BLaER1 treated with 17β-estradiol and CSF1 and Interleukin-3, amounts not matched to agents 10 nM and 100 nM (cell line): ENCODE results near the gene NIPSNAP2.

Experiments
- H3K27ac ChIP-seq, 11 experiments: shearing (Covaris generic); formaldehyde crosslinking; 2 replicates each; pipeline ENCODE4 v1.8.1; 2022
- H3K27me3 ChIP-seq, 11 experiments: shearing (Covaris generic); formaldehyde crosslinking; 2 replicates each; pipeline ENCODE4 v1.8.1; 2022
- H3K36me3 ChIP-seq, 11 experiments: shearing (Covaris generic); formaldehyde crosslinking; 2 replicates each; pipeline ENCODE4 v1.8.1; 2022
- H3K4me1 ChIP-seq, 10 experiments: shearing (Covaris generic); formaldehyde crosslinking; 2 replicates each; pipeline ENCODE4 v1.8.1; 2022
- H3K4me2 ChIP-seq, 11 experiments: shearing (Covaris generic); formaldehyde crosslinking; 2 replicates each; pipeline ENCODE4 v1.8.1; 2022
- H3K4me3 ChIP-seq, 10 experiments: shearing (Covaris generic); formaldehyde crosslinking; 2 replicates each; pipeline ENCODE4 v1.8.1; 2022
- H3K9ac ChIP-seq, 11 experiments: shearing (Covaris generic); formaldehyde crosslinking; 2 replicates each; pipeline ENCODE4 v1.8.1; 2022
- H3K9me3 ChIP-seq, 11 experiments: shearing (Covaris generic); formaldehyde crosslinking; replicated peaks in 1 of 11; 2 replicates each; pipeline ENCODE4 v1.8.1; 2022
- H4K20me1 ChIP-seq, 11 experiments: shearing (Covaris generic); formaldehyde crosslinking; 2 replicates each; pipeline ENCODE4 v1.8.1; 2022
- Cebpa-rat ChIP-seq, 11 experiments: shearing (Covaris generic); IDR thresholded peaks; 2 replicates each; pipeline ENCODE4 v1.8.1; 2022

Gene NIPSNAP2

GRCh38 chr7:55970561-55970960, 6.2 kb downstream of the NIPSNAP2 start:
- Histone ChIP-seq H3K36me3 (peaks cover 52 to 79% (median 70%) of the 10 kb centered on the region in 11 experiments), H3K27ac (no peak overlapping the region), H3K9me3 (peaks cover 0 to 15% (median 0%) of the 10 kb centered on the region in 11 experiments; a peak in 8 of 22 replicates), H4K20me1 (peaks cover 24 to 98% (median 50%) of the 10 kb centered on the region in 11 experiments; a peak in 20 of 22 replicates), H3K4me2 (no peak overlapping the region), H3K27me3 (no peaks in the 10 kb centered on the region), H3K4me3 (no peak overlapping the region), H3K9ac (no peak overlapping the region), H3K4me1 (peaks cover 4 to 18% (median 13%) of the 10 kb centered on the region in 10 experiments; a peak in 19 of 20 replicates)
- TF ChIP-seq Cebpa-rat (IDR thresholded peaks at IDR 0.05) = no peak

GRCh38 chr7:55970978-55971377, 6.6 kb downstream of the NIPSNAP2 start:
- H3K9ac ChIP-seq = no peak overlapping the region
- TF ChIP-seq Cebpa-rat (IDR thresholded peaks at IDR 0.05) = no peak
- peaks cover 0 to 15% (median 0%) of the 10 kb centered on the region in 11 experiments; a peak in 8 of 22 replicates for H3K9me3 ChIP-seq
- H3K27ac ChIP-seq = no peak overlapping the region
- H3K4me1 ChIP-seq = peaks cover 0 to 14% (median 9%) of the 10 kb centered on the region in 10 experiments; a peak in 17 of 20 replicates
- H4K20me1 ChIP-seq = peaks cover 28 to 98% (median 54%) of the 10 kb centered on the region in 11 experiments; a peak in 20 of 22 replicates
- H3K36me3 ChIP-seq = peaks cover 52 to 79% (median 70%) of the 10 kb centered on the region in 11 experiments
- no peaks in the 10 kb centered on the region for H3K27me3 ChIP-seq
- H3K4me2 ChIP-seq = no peak overlapping the region
- H3K4me3 ChIP-seq = no peak overlapping the region

GRCh38 chr7:55973747-55974250, 9.4 kb downstream of the NIPSNAP2 start:
- no peak overlapping the region for H3K4me2 ChIP-seq
- H3K4me3 ChIP-seq = no peak overlapping the region
- H3K4me1 ChIP-seq = peaks cover 0 to 4% (median 0%) of the 10 kb centered on the region in 10 experiments; a peak in 2 of 20 replicates
- peaks cover 39 to 76% (median 59%) of the 10 kb centered on the region in 11 experiments for H3K36me3 ChIP-seq
- no peaks in the 10 kb centered on the region for H3K27me3 ChIP-seq
- H4K20me1 ChIP-seq = peaks cover 30 to 97% (median 67%) of the 10 kb centered on the region in 11 experiments; a peak in 20 of 22 replicates
- H3K27ac ChIP-seq = no peak overlapping the region
- TF ChIP-seq Cebpa-rat (IDR thresholded peaks at IDR 0.05) = no peak
- H3K9me3 ChIP-seq = peaks cover 0 to 7% (median 0%) of the 10 kb centered on the region in 11 experiments; a peak in 7 of 22 replicates
- H3K9ac ChIP-seq = no peak overlapping the region

GRCh38 chr7:55975988-55976633, 11.7 kb downstream of the NIPSNAP2 start:
- no peak overlapping the region for H3K27ac ChIP-seq
- TF ChIP-seq Cebpa-rat (IDR thresholded peaks at IDR 0.05) = no peak
- H3K9ac ChIP-seq = no peak overlapping the region
- H3K27me3 ChIP-seq = no peaks in the 10 kb centered on the region
- H3K36me3 ChIP-seq = peaks cover 44 to 77% (median 61%) of the 10 kb centered on the region in 11 experiments
- H3K4me1 ChIP-seq = peaks cover 0 to 4% (median 0%) of the 10 kb centered on the region in 10 experiments; a peak in 1 of 20 replicates
- H3K9me3 ChIP-seq = no peaks in the 10 kb centered on the region; a peak in 1 of 22 replicates
- no peak overlapping the region for H3K4me3 ChIP-seq
- peaks cover 19 to 75% (median 55%) of the 10 kb centered on the region in 11 experiments; a peak in 20 of 22 replicates for H4K20me1 ChIP-seq
- H3K4me2 ChIP-seq = no peak overlapping the region

GRCh38 chr7:55977831-55978230, 13.4 kb downstream of the NIPSNAP2 start:
- no peak for TF ChIP-seq Cebpa-rat (IDR thresholded peaks at IDR 0.05)
- peaks cover 57 to 90% (median 70%) of the 10 kb centered on the region in 11 experiments for H3K36me3 ChIP-seq
- H3K27ac ChIP-seq = no peak overlapping the region
- no peaks in the 10 kb centered on the region for H3K27me3 ChIP-seq
- no peaks in the 10 kb centered on the region for H3K9me3 ChIP-seq
- no peak overlapping the region for H3K4me3 ChIP-seq
- peaks cover 19 to 59% (median 43%) of the 10 kb centered on the region in 11 experiments; a peak in 20 of 22 replicates for H4K20me1 ChIP-seq
- no peak overlapping the region for H3K4me2 ChIP-seq
- no peak overlapping the region for H3K9ac ChIP-seq
- peaks cover 0 to 4% (median 0%) of the 10 kb centered on the region in 10 experiments; a peak in 1 of 20 replicates for H3K4me1 ChIP-seq

- Histone ChIP-seq H3K4me1 (peaks cover 0 to 4% (median 0%) of the 10 kb centered on the region in 10 experiments; a peak in 1 of 20 replicates), H3K4me3 (no peak overlapping the region), H4K20me1 (peaks cover 12 to 35% (median 22%) of the 10 kb centered on the region in 11 experiments; a peak in 19 of 22 replicates), H3K4me2 (no peak overlapping the region), H3K27me3 (no peaks in the 10 kb centered on the region), H3K9me3 (no peaks in the 10 kb centered on the region), H3K27ac (no peak overlapping the region), H3K9ac (no peak overlapping the region), H3K36me3 (peaks cover 76 to 96% (median 81%) of the 10 kb centered on the region in 11 experiments)
- TF ChIP-seq Cebpa-rat (IDR thresholded peaks at IDR 0.05) = no peak
Measured at GRCh38 chr7:55980266-55980665, 15.9 kb downstream of the NIPSNAP2 start.

GRCh38 chr7:55983537-55983936, 19.2 kb downstream of the NIPSNAP2 start:
- Histone ChIP-seq H3K27ac (no peak overlapping the region), H3K9me3 (no peaks in the 10 kb centered on the region), H3K4me3 (no peak overlapping the region), H3K36me3 (peaks cover 99 to 100% (median 100%) of the 10 kb centered on the region in 11 experiments), H3K4me2 (no peak overlapping the region), H4K20me1 (peaks cover 0 to 8% (median 0%) of the 10 kb centered on the region in 11 experiments; a peak in 1 of 22 replicates), H3K27me3 (no peaks in the 10 kb centered on the region), H3K4me1 (no peaks in the 10 kb centered on the region), H3K9ac (no peak overlapping the region)
- no peak for TF ChIP-seq Cebpa-rat (IDR thresholded peaks at IDR 0.05)

GRCh38 chr7:55992346-55992745, 28.0 kb downstream of the NIPSNAP2 start:
- Histone ChIP-seq H3K9ac (no peak overlapping the region), H3K4me3 (no peak overlapping the region), H3K9me3 (no peaks in the 10 kb centered on the region), H3K27me3 (no peaks in the 10 kb centered on the region), H3K4me1 (no peaks in the 10 kb centered on the region), H3K36me3 (peaks cover 82 to 100% (median 98%) of the 10 kb centered on the region in 11 experiments), H4K20me1 (no peaks in the 10 kb centered on the region), H3K4me2 (no peak overlapping the region), H3K27ac (no peak overlapping the region)
- no peak for TF ChIP-seq Cebpa-rat (IDR thresholded peaks at IDR 0.05)

GRCh38 chr7:55996856-55997500, 32.6 kb downstream of the NIPSNAP2 start:
- Histone ChIP-seq H3K27me3 (no peaks in the 10 kb centered on the region), H3K4me3 (no peak overlapping the region), H3K4me2 (no peak overlapping the region), H4K20me1 (no peaks in the 10 kb centered on the region), H3K36me3 (peaks cover 51 to 98% (median 74%) of the 10 kb centered on the region in 11 experiments), H3K27ac (no peak overlapping the region; a peak in 1 of 22 replicates), H3K9ac (no peak overlapping the region), H3K9me3 (no peaks in the 10 kb centered on the region), H3K4me1 (peaks cover 0 to 41% (median 1%) of the 10 kb centered on the region in 10 experiments; a peak in 6 of 20 replicates)
- TF ChIP-seq Cebpa-rat (IDR thresholded peaks at IDR 0.05) = no peak
